Jurkat, Clone E6-1 (cell line): ENCODE data around the gene ZBTB40.
A peak's percentile ranks its signal among the peaks of the same experiment; 100 is the strongest.

Experiments used
- DNase-seq: peaks from one replicate; pipeline ENCODE4 v3.0.0-alpha.2; 2011; ENCODE audit warnings: low read depth, low spot score
- H3K4me3 ChIP-seq: 2 replicates; pipeline ENCODE4 v1.5.1; 2011; ENCODE audit warnings: mild to moderate bottlenecking, low read length, control low read depth, moderate library complexity

Gene ZBTB40

GRCh38 chr1:22418933-22419382 is 32.7 kb upstream of the ZBTB40 start:
- H3K4me3 ChIP-seq: no peak overlapping the region
- DNase-seq: peak; percentile 6

GRCh38 chr1:22420455-22421053 is 31.1 kb upstream of the ZBTB40 start:
- DNase-seq: peak; percentile 42
- H3K4me3 ChIP-seq: no peak overlapping the region

- no peak for DNase-seq
- H3K4me3 ChIP-seq: no peak overlapping the region
Measured at GRCh38 chr1:22426781-22427180, 24.9 kb upstream of the ZBTB40 start.

GRCh38 chr1:22428672-22429071 is 23.0 kb upstream of the ZBTB40 start:
- peak overlapping the region; percentile 8; the same call in 1 of the 2 replicates for H3K4me3 ChIP-seq
- DNase-seq: peak; percentile 59

- no peak for DNase-seq
- no peak overlapping the region for H3K4me3 ChIP-seq
Measured at GRCh38 chr1:22431965-22432364, 19.7 kb upstream of the ZBTB40 start.

- no peak for DNase-seq
- H3K4me3 ChIP-seq: no peak overlapping the region
Measured at GRCh38 chr1:22434717-22435116, 16.9 kb upstream of the ZBTB40 start.

GRCh38 chr1:22436948-22437347 is 14.7 kb upstream of the ZBTB40 start:
- H3K4me3 ChIP-seq: no peak overlapping the region
- DNase-seq: no peak

GRCh38 chr1:22437573-22437972 is 14.1 kb upstream of the ZBTB40 start:
- no peak for DNase-seq
- no peak overlapping the region for H3K4me3 ChIP-seq

GRCh38 chr1:22440582-22440981 is 11.1 kb upstream of the ZBTB40 start:
- no peak for DNase-seq
- H3K4me3 ChIP-seq: no peak overlapping the region

GRCh38 chr1:22442212-22442894 is 9.3 kb upstream of the ZBTB40 start:
- no peak overlapping the region for H3K4me3 ChIP-seq
- no peak for DNase-seq

- no peak for DNase-seq
- H3K4me3 ChIP-seq: no peak overlapping the region
Measured at GRCh38 chr1:22443332-22443731, 8.3 kb upstream of the ZBTB40 start.

- no peak for DNase-seq
- H3K4me3 ChIP-seq: no peak overlapping the region
Measured at GRCh38 chr1:22444856-22445255, 6.8 kb upstream of the ZBTB40 start.

GRCh38 chr1:22447621-22448111 is 4.0 kb upstream of the ZBTB40 start:
- DNase-seq: no peak
- no peak overlapping the region for H3K4me3 ChIP-seq

GRCh38 chr1:22449636-22450035 is 2.0 kb upstream of the ZBTB40 start:
- no peak overlapping the region for H3K4me3 ChIP-seq
- no peak for DNase-seq

- no peak for DNase-seq
- H3K4me3 ChIP-seq: no peak overlapping the region
Measured at GRCh38 chr1:22450351-22451021, 1.2 kb upstream of the ZBTB40 start.

GRCh38 chr1:22452481-22452957 is 868 bp downstream of the ZBTB40 start:
- DNase-seq: peak; percentile 12
- H3K4me3 ChIP-seq: peak overlapping the region; percentile 92

GRCh38 chr1:22453181-22453580 is 1.5 kb downstream of the ZBTB40 start:
- H3K4me3 ChIP-seq: no peak overlapping the region
- DNase-seq: no peak

GRCh38 chr1:22454476-22455056 is 2.9 kb downstream of the ZBTB40 start:
- H3K4me3 ChIP-seq: no peak overlapping the region
- DNase-seq: no peak

GRCh38 chr1:22457345-22457744 is 5.7 kb downstream of the ZBTB40 start:
- no peak overlapping the region for H3K4me3 ChIP-seq
- DNase-seq: no peak

GRCh38 chr1:22457836-22458235 is 6.2 kb downstream of the ZBTB40 start:
- H3K4me3 ChIP-seq: no peak overlapping the region
- DNase-seq: no peak
